ENCODE results near the gene CNTLN. TPM values are rescaled to one million over a fixed set of nuclear protein-coding genes. Genes with fewer than 3 reads are reported as not detected.

CNTLN gene
- total and polyA plus RNA-seq, 9 of the 15 experiments (the other 6 are each of a cell fraction or from before 2014, with no cell fraction given) = 0.08 TPM; not detected in 8

DNA sequence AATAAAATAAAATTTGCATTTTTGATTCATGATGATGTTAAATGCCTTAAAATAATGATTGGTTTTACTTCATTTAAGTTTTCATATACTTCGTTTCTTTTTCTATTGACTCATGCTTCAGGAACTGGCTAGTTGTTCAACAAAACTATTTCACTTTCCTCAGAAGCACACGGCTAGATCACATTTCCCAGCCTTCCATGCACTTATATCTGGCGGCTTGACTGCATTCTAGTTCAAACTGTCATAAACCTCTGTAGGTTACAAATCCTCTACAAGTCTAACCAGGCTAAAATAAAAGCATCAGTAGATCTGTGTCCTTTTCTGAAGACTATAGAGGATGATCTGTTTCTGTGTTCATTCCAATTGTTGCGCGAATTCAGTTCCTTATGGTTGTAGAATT lies 46.3 kb upstream of the CNTLN start:
- TF ChIP-seq KLF6 (CRISPR knock-in tag; IDR thresholded peaks at IDR 0.05; ENCODE audit: borderline replicate concordance) (no peak), ZBTB17 (CRISPR knock-in tag; IDR thresholded peaks at IDR 0.05) (no peak), FOXJ3 (CRISPR knock-in tag; IDR thresholded peaks at IDR 0.05) (no peak), PTTG1 (tag; IDR thresholded peaks at IDR 0.05; ENCODE audit: low read depth) (no peak)
- TF ChIP-seq, protein P1, sequence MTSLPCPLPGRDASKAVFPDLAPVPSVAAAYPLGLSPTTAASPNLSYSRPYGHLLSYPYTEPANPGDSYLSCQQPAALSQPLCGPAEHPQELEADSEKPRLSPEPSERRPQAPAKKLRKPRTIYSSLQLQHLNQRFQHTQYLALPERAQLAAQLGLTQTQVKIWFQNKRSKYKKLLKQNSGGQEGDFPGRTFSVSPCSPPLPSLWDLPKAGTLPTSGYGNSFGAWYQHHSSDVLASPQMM (CRISPR knock-in tag; IDR thresholded peaks at IDR 0.05) = no peak
- TF ChIP-seq, protein P2, sequence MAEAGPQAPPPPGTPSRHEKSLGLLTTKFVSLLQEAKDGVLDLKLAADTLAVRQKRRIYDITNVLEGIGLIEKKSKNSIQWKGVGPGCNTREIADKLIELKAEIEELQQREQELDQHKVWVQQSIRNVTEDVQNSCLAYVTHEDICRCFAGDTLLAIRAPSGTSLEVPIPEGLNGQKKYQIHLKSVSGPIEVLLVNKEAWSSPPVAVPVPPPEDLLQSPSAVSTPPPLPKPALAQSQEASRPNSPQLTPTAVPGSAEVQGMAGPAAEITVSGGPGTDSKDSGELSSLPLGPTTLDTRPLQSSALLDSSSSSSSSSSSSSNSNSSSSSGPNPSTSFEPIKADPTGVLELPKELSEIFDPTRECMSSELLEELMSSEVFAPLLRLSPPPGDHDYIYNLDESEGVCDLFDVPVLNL (CRISPR knock-in tag; IDR thresholded peaks at IDR 0.05; ENCODE audit: low read depth) = no peak
- Histone ChIP-seq H2AFZ (ENCODE audit: low read depth, low read length) (no peak overlapping the region), H3K36me3 (ENCODE audit: control insufficient read depth, insufficient read depth, low read length) (no peaks in the 10 kb centered on the region), H3K4me1 (replicated peaks in 1 of 2; ENCODE audit: control insufficient read depth in 2 of 2, insufficient read depth in 2 of 2, low read length in 2 of 2) (no peaks in the 10 kb centered on the region), H4K20me1 (replicated peaks; ENCODE audit: control insufficient read depth, insufficient read depth, low read length) (no peaks in the 10 kb centered on the region), H3K27me3 (ENCODE audit: control insufficient read depth in 2 of 2, insufficient read depth in 2 of 2, low read length in 2 of 2) (no peaks in the 10 kb centered on the region), H3K4me3 (no peak overlapping the region), H3K79me2 (ENCODE audit: control insufficient read depth, insufficient read depth, low read length) (no peaks in the 10 kb centered on the region), H3K9me1 (ENCODE audit: control insufficient read depth, insufficient read depth, low read length) (no peaks in the 10 kb centered on the region), H3K9ac (ENCODE audit: insufficient read depth in 1 of 2, low read depth in 2 of 2, low read length in 2 of 2) (no peak overlapping the region), H3K9me3 (replicated peaks; ENCODE audit: control insufficient read depth, insufficient read depth, low read depth, low read length) (no peaks in the 10 kb centered on the region), H3K4me2 (ENCODE audit: insufficient read depth, low read length) (no peak overlapping the region), H3K27ac (ENCODE audit: extremely low read depth, low read depth, low read length) (no peak overlapping the region)
- in situ Hi-C loops (cut with MboI) = no loop called here
- POLR2A ChIA-PET = no interaction called here
- ATAC-seq (no peak), FAIRE-seq (no peak), DNase-seq (ENCODE audit: extremely low read depth in 1 of 4, low spot score in 3 of 4) (no peak)
- intact Hi-C loops (cut with micrococcal nuclease) = no loop called here
- no TSS peak for BruUV-seq (replicated peaks)
- CTCF ChIA-PET (ENCODE audit: low intra/inter-chr PET ratio) = no interaction called here
- 2% methylated on average over 5 of the region's 5 CpGs for WGBS (ENCODE audit: insufficient coverage, low coverage, missing lambda C conversion rate)
